HG03064 (cell line): ENCODE results near the gene COPS9.

ENCODE experiments used
- ATAC-seq: cut with Tn5 transposase; IDR thresholded peaks from one replicate; pipeline ENCODE4 v1.9.1; 2021; ENCODE audit warnings: low read depth; ENCODE audit not compliant: unreplicated experiment

Gene COPS9

GRCh38 chr2:240166761-240167587 lies 30.9 kb upstream of the COPS9 start:
- ATAC-seq = no peak

DNA sequence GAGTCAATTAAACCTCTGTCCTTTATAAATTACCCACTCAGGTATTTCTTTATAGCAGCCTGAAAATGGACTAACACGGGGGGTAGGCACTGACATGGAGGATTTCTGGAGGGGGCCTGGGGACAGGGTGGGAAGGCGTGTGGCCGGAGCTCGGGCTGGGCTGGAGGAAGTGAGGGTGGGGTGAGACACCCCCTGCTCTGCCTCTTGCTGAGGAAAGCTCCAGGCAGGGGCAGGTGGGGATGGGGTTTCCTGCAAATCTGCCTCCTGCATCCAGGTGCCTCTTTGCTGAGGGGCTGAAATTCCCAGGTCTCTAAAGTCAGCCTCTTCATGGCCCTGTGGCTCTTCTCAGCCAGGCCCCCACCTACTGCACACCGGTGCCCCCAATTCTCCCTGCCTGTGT lies 30.1 kb upstream of the COPS9 start:
- no peak for ATAC-seq

DNA sequence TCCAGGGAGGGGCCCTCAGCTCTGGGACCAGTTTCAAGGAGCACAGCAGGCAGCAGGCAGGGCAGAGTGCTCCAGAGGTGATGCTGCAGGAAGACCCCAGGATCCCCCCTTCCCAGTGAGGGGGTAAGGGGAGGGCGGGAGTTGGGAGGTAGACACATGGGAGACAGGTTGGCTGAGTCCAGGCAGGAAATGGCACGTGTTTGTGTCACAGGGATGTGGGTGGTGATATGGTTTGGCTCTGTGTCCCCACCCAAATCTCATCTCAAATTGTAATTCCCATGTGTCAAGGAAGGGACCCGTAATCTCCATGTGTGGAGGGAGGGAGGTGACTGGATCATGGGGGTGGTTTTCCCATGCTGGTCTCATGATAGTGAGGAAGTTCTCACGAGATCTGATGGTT lies 29.6 kb upstream of the COPS9 start:
- no peak for ATAC-seq

- ATAC-seq = no peak
Measured at GRCh38 chr2:240165034-240165433, 28.9 kb upstream of the COPS9 start.

DNA sequence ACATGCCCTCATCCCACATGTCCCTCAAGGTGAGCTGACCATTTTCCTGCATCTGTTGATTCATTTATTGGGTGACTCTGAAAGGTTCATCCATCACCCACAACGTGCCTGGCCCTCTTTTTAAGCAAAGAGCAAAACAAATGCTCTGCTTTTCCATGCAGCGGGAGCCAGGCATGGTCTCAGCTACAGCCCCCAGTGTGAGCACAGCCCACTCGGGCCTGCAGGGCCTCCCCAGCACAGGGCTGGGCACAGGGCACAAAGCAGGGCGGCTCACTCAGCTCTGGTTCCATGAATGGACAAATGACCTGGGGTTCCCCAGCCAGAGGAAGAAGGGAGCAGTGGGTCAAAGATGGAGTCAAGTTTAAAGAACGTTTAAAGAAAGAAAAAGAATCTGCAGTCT lies 28.5 kb upstream of the COPS9 start:
- ATAC-seq = no peak

- no peak for ATAC-seq
Measured at GRCh38 chr2:240163844-240164574, 27.9 kb upstream of the COPS9 start.

DNA sequence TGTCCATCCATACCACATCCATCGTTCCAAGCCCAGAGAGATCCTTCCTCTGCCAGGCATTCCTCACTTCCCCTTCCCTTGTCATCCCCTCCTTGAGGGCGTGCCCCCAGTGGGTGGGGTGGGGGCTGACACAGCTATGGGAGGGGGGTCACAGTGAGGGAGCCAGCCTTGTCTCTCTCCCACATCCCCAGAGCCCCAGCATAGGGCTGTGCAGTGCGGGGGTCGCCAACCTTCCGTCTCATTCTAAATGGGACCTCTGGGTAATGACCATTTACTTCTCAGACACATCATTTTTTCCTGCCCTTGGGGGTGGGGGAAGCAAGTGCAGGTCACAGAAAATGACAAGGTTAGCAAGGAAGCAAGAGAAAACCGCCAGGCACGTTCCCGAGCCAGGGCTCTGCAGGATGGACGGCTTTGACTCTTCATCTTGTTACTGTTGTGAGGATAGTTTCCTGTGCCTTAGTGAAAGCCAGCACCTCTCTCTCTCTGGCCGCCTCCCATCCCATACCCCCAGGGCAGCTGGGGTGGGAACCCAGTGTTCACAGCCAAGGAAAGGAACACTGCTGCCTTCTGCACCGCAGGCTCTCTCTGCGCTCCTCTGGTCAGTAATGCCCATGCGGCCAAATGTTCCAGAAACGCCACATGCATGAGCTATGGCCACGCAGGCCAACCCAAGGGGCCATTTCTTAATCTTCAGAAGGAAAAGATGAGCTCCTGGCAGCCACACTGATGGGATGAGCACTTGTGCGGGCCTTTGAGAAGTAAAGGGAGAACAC lies 27.0 kb upstream of the COPS9 start:
- no peak for ATAC-seq

GRCh38 chr2:240162531-240162930 lies 26.4 kb upstream of the COPS9 start:
- ATAC-seq = no peak

DNA sequence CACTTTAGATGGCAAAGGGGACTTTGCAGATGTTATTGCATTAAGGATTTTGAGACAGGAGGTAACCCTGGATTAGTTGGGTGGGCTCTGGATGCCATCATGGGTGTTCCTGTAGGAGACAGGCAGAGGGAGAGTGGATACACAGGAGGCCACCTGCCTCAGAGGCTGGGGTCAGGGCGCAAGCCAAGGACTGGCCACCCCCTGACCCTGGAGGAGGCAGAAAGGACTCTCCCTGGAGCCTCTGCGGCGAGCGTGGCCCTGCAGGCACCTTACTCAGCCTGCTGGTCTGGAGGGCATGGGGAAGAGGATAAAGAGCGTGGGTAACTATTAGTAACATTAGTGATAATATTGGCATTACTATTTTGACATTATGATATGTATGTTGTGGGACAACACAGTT lies 25.9 kb upstream of the COPS9 start:
- ATAC-seq = no peak

DNA sequence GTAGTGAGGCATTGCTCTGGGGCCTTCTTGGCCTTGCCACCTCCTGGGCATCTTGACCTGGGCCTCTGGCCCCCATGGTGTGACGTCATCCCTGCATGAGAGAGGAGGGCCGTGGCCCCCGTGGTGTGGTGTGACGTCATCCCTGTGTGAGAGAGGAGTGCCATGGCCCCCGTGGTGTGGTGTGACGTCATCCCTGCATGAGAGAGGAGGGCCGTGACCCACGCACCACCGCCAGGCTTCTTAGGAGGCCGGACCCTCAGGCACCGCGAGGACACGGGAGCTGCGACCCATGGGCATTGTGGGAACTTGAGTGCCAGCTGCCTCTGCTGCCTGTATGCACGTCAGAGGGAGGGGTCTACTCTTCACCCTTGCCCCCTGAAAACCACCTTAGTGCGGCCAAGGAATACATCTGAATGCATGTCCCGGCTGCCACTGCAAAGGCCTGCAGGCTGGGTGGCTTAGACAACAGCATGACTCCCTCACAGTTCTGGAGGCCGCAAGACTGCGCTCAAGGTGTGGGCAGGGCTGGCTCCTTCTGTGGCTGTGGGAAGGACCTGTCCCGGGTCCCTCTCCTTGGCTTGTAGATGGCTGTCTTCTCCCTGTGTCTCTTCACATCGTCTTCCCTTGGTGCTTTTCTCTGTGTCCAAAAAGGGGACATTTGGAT lies 25.1 kb upstream of the COPS9 start:
- ATAC-seq = no peak

- no peak for ATAC-seq
Measured at GRCh38 chr2:240160291-240161086, 24.4 kb upstream of the COPS9 start.

- no peak for ATAC-seq
Measured at GRCh38 chr2:240159251-240159839, 23.2 kb upstream of the COPS9 start.

GRCh38 chr2:240157147-240157470 lies 21.0 kb upstream of the COPS9 start:
- ATAC-seq = no peak

GRCh38 chr2:240156435-240157146 lies 20.5 kb upstream of the COPS9 start:
- ATAC-seq = no peak

GRCh38 chr2:240155745-240156390 lies 19.8 kb upstream of the COPS9 start:
- ATAC-seq = no peak

DNA sequence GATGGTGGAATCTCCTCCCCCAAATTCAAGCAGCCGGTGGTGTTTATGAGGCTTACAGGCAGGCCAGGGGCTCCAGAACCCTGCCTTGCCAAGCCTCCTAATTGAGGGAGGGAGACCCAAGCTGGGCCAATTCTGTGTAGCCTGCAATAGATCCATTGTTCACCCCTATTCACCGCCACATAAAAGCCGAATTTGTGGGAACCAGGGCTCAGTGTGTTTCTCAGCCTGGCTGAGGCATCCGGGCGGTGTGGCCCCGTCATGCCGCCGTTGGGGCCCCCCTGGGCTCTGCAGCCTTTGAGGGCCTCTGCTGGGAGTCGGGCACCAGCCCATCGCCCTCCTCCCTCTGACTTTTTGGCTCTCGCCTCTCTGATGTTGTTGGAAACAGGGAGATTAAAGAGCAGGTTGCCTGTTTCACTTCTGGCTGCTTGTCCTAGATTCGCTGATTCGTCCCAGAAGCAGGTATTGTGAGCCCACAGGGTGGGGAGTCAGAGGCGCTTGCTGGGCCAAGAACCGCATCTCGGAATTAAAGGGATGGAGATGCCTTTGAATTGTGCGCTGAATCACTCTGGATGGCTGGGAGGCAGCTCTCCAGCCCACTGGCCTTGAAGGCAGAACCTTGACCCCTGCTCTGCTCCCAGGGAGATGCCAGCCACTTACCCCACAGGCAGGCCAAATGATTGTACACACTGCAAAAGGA lies 19.1 kb upstream of the COPS9 start:
- no peak for ATAC-seq

DNA sequence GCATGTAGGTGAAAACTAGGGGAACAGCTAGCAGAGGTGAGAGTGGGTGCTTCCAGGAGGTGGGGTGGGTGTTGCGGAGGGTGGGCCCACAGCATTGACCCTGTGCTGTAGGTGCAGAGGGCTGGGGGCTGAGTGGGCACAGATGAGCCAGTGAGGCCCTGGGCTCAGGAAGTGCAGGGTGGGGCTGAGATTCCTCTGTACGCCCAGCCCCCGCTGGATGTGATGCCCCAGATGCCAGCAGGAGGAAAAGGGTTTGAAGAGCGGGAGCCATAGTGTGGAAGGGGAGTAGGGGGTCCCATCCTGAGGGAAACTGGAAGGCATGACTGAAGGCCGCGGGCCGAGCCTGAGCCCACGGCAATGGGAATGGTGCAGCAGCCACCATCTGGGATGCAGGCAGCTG lies 18.5 kb upstream of the COPS9 start:
- ATAC-seq = no peak

DNA sequence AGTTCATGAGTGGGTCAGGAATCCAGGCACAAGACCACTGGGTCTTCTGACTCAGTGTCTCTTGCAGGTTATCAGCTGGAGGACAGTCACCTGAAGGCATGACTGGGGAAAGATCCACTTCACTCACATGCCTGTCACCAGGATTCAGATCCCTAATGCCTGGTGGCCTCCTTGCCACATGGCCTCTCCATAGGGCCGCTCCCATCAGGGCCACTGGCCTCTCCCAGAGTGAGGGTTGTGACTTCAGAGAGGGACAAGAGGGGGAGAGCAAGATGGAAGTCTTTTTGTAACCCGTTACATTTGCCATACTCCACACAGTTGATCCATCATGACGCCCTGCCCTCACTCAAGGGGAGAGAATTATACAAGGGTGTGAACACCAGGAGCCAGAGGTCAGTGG lies 17.3 kb upstream of the COPS9 start:
- ATAC-seq = no peak
